Activated CD8-positive, alpha-beta memory T cell treated with anti-CD3 and anti-CD28 coated beads, Interleukin-2, amount 10 ng/mL, durations not matched to agents 7 days and 5 days (primary cell): ENCODE results near the gene IKBKG. TPM values are rescaled to one million over a fixed set of nuclear protein-coding genes. Genes with fewer than 3 reads are reported as not detected.
"Not testable (repeated sequence)": the region's sequence is repeated elsewhere in the genome, so short reads cannot be mapped to it uniquely, and the experiment has no call there.

Experiments used
- ATAC-seq: fragments of 150-1000 bp; cut with Tn5 transposase; one replicate; pipeline ENCODE4 v1.10.0; 2021; ENCODE audit warnings: moderate library complexity
- CTCF ChIA-PET: fragments of 350-600 bp; sonication (Branson Sonifier 250); formaldehyde crosslinking; loops from one replicate; lab custom pipeline; 2021; ENCODE audit warnings: antibody characterized with exemption; lab: Charles Lee
- DNase-seq: peaks from one replicate; pipeline ENCODE4 v3.0.0-alpha.2; 2020
- H3K27ac Mint-ChIP-seq: one replicate; pipeline ENCODE4 v1.8.0; 2021; ENCODE audit warnings: mild to moderate bottlenecking, mixed read lengths
- H3K27me3 Mint-ChIP-seq: one replicate; pipeline ENCODE4 v1.8.0; 2021; ENCODE audit warnings: mixed read lengths
- H3K36me3 Mint-ChIP-seq: one replicate; pipeline ENCODE4 v1.8.0; 2021; ENCODE audit warnings: mild to moderate bottlenecking, mixed read lengths
- H3K4me1 Mint-ChIP-seq: one replicate; pipeline ENCODE4 v1.8.0; 2021; ENCODE audit warnings: mixed read lengths
- H3K4me3 Mint-ChIP-seq: one replicate; pipeline ENCODE4 v1.8.0; 2021; ENCODE audit warnings: mild to moderate bottlenecking, moderate library complexity, mixed read lengths
- H3K9me3 Mint-ChIP-seq: one replicate; pipeline ENCODE4 v1.8.0; 2022; ENCODE audit warnings: low read depth, mixed read lengths
- total RNA-seq, 2 experiments: library from RNA; stranded (reverse); gene quantifications; one replicate each; pipeline ENCODE4 v1.2.3, GENCODE V29; 2021

The IKBKG gene
- total RNA-seq, 2 experiments from 2014 or later: 53.0 to 58.1 TPM

DNA sequence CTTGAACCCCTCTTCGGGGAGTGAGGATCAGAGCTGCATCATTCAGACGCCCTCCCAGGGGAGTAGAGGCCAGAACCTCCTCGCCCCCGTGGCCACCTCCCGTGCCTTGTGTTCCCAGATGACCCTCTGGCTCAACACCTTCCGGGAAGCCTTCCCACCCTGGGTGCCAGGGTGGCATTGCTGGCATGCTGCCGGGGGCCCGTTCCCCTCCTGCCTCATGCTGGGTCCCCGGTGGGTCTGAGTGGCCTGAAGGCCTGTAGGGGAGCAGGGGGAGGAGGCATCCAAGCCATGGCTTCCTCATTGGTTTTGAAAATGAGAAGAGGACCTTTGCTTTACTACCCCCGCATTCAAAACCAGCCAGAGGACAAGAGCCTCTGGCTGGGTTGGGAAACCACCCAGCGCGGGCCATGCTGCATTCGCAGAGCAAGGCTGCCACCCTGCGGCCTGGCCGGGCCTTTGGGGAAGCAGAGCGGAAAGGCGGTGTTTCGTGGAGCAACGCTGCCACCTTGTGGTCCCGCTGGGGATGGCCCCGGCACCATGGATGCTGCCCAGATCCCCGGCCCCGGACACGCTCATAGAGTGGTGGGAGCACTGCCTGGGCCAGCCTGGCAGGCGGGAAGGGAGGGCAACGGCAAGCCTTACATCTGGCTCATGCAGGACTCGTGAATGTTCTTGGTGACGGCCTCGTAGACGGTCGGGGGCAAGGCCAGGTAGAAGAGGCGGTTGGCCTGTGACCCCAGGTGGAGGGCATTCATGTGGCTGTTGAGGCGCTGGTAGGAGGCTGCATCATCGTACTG lies 12.7 kb upstream of the IKBKG start:
- DNase-seq (peak; percentile 90), ATAC-seq (peak; percentile 95)
- Mint-ChIP-seq H3K4me3 (no peak overlapping the region), H3K4me1 (peaks cover 19% of the 10 kb centered on the region), H3K9me3 (no peaks in the 10 kb centered on the region), H3K36me3 (peaks cover 9% of the 10 kb centered on the region), H3K27me3 (no peaks in the 10 kb centered on the region), H3K27ac (peak overlapping the region; percentile 59)
- CTCF ChIA-PET: interaction anchor here (0.9 to 1.9 kb wide), 3 partner anchors 123 to 161 kb away, joined by 3 to 7 read pairs (median 3); partner anchors contain the start of gene FLNA

DNA sequence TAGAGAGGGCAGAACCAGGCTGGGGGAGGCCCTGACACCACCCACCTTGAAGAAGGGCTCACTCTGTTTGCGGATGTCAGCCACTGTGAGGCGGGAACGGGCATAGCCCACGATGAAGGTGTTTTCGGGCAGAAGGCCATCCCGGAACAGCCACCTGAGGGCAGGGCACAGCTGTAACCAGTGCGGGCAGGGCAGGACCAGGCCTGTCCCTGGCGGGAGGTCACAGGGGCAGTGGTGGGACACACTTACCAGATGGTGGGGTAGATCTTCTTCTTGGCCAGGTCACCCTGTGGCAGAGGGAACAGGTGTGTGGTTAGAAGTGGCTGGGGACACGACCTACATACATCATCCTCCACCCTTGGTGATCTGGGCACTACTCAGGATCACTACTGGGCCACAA lies 11.5 kb upstream of the IKBKG start:
- no peaks in the 10 kb centered on the region for H3K27me3 Mint-ChIP-seq
- no peak overlapping the region for H3K4me3 Mint-ChIP-seq
- H3K36me3 Mint-ChIP-seq: peaks cover 14% of the 10 kb centered on the region
- CTCF ChIA-PET: interaction anchor here (0.9 to 2.4 kb wide), 2 partner anchors 9 to 162 kb away, joined by 3 to 10 read pairs; no protein-coding TSS in a partner anchor
- H3K9me3 Mint-ChIP-seq: no peaks in the 10 kb centered on the region
- peaks cover 23% of the 10 kb centered on the region for H3K4me1 Mint-ChIP-seq
- no peak for ATAC-seq
- no peak overlapping the region for H3K27ac Mint-ChIP-seq
- DNase-seq: no peak

- H3K4me1 Mint-ChIP-seq: peaks cover 48% of the 10 kb centered on the region
- H3K27ac Mint-ChIP-seq: peak overlapping the region; percentile 69
- H3K4me3 Mint-ChIP-seq: no peak overlapping the region
- DNase-seq: no peak
- H3K36me3 Mint-ChIP-seq: peaks cover 6% of the 10 kb centered on the region
- CTCF ChIA-PET: interaction anchor here (1.3 to 1.4 kb wide), 2 partner anchors 12 to 166 kb away, joined by 3 read pairs; no protein-coding TSS in a partner anchor
- H3K27me3 Mint-ChIP-seq: no peaks in the 10 kb centered on the region
- no peaks in the 10 kb centered on the region for H3K9me3 Mint-ChIP-seq
- no peak for ATAC-seq
These were observed 8.3 kb upstream of the IKBKG start for GRCh38 chrX:154539077-154539476.

DNA sequence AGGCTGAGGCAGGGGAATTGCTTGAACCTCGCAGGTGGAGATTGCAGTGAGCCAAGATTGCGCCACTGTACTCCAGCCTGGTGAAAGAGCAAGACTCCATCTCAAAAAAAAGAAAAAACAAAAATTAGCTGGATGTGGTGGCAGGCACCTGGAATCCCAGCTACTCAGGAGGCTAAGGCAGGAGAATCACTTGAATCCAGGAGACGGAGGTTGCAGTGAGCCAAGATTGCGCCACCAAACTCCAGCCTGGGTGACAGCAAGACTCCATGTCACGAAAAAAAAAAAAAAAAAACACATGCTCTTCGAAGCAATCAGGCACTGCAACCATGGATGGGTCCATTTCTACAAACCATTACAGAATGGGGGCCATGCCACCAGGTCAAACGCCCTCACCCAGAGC lies 7.1 kb upstream of the IKBKG start:
- H3K4me3 Mint-ChIP-seq, H3K9me3 Mint-ChIP-seq, H3K27ac Mint-ChIP-seq, H3K27me3 Mint-ChIP-seq, ATAC-seq, DNase-seq, CTCF ChIA-PET: not testable (repeated sequence)
- Mint-ChIP-seq H3K36me3 (peaks cover 10% of the 10 kb centered on the region), H3K4me1 (peaks cover 53% of the 10 kb centered on the region)

GRCh38 chrX:154540897-154541535 lies 6.4 kb upstream of the IKBKG start:
- CTCF ChIA-PET: interaction anchor here (1.0 kb wide), 1 partner anchor 177 kb away, joined by 3 read pairs; no protein-coding TSS in a partner anchor
- peak overlapping the region; percentile 66 for H3K27ac Mint-ChIP-seq

DNA sequence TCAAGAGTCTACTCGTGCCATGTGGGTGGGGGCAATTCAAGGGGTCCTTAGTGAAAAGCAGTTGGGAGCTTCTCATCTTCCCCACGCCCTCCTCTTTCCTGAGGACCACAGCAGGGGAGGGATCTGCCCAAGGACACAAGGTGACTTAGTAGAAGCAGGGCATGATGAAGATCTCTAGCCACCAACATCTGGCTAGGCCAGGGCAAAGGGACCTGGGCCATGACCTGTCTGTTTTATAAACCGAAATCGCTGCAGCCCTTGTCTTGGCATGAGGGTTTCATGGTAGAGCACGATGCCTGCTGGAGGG lies 5.9 kb upstream of the IKBKG start:
- ATAC-seq (no peak), DNase-seq (no peak)
- Mint-ChIP-seq H3K4me1 (peaks cover 62% of the 10 kb centered on the region), H3K36me3 (peaks cover 15% of the 10 kb centered on the region), H3K27ac (peak overlapping the region; percentile 57), H3K27me3 (no peaks in the 10 kb centered on the region), H3K9me3 (no peaks in the 10 kb centered on the region), H3K4me3 (no peak overlapping the region)
- CTCF ChIA-PET: interaction anchor here (1.0 kb wide), 1 partner anchor 177 kb away, joined by 3 read pairs; no protein-coding TSS in a partner anchor

More at GRCh38 chrX:154540897-154541535, 6.4 kb upstream of the IKBKG start:
- ATAC-seq: no peak
- Mint-ChIP-seq H3K4me1 (peaks cover 59% of the 10 kb centered on the region), H3K9me3 (no peaks in the 10 kb centered on the region), H3K4me3 (no peak overlapping the region), H3K27me3 (no peaks in the 10 kb centered on the region), H3K36me3 (peaks cover 12% of the 10 kb centered on the region)
- DNase-seq: no peak

DNA sequence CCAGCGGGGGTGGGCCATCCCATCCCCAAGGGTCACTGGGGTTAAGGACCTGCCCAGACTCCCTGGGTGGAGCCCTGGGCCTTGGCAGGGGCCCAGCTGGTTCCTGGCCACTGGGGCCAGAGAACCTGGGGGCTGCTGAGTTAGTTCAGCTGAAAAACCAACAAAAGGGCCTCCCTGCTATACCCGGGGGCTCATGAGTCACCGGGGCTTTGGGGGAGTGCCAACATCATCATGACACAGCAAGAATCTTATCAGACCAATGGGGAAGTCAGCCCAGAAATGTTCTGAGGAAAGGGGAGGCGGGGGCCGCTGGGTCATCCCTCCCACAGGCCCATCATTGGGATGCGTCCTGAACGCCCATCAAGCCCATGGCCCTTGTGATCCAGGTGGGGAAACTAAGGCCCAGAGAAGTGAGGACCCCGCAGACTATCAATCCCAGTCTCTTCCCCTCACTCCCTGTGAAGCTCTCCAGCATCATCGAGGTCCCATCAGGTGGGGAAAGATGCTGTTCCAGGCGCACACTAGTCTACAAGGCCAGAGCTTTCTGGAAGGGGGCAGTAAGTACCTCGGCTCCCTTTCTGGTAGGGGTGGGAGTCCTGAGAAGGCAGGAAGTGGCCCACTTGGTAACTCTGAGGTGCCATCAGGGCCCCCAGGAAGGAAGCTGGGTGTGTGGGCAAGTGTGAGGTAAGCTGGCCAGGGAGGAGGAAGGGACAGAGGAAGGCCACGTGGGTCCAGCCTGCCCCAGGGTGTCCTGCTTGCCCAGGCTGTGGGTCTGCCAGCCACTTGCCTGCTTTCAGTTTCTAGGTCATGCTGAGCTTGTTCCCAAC lies 5.3 kb upstream of the IKBKG start:
- H3K27me3 Mint-ChIP-seq: no peaks in the 10 kb centered on the region

GRCh38 chrX:154542723-154543424 lies 4.5 kb upstream of the IKBKG start:
- DNase-seq: peak; percentile 59
- Mint-ChIP-seq H3K36me3 (peaks cover 15% of the 10 kb centered on the region), H3K27me3 (no peaks in the 10 kb centered on the region), H3K27ac (peak overlapping the region; percentile 92), H3K4me3 (peak overlapping the region; percentile 71), H3K4me1 (peaks cover 59% of the 10 kb centered on the region), H3K9me3 (no peaks in the 10 kb centered on the region)
- CTCF ChIA-PET: interaction anchor here (1.7 kb wide), 1 partner anchor 170 kb away, joined by 8 read pairs; no protein-coding TSS in a partner anchor
- no peak for ATAC-seq

More for the DNA sequence above, 5.3 kb upstream of the IKBKG start:
- ATAC-seq: peak; percentile 13
- DNase-seq: peak; percentile 69
- peak overlapping the region; percentile 71 for H3K4me3 Mint-ChIP-seq
- no peaks in the 10 kb centered on the region for H3K9me3 Mint-ChIP-seq
- peaks cover 62% of the 10 kb centered on the region for H3K4me1 Mint-ChIP-seq
- H3K36me3 Mint-ChIP-seq: peaks cover 15% of the 10 kb centered on the region
- H3K27ac Mint-ChIP-seq: peak overlapping the region; percentile 92
- CTCF ChIA-PET: interaction anchor here (1.7 kb wide), 1 partner anchor 169 kb away, joined by 8 read pairs; no protein-coding TSS in a partner anchor

- DNase-seq (no peak), ATAC-seq (no peak)
- CTCF ChIA-PET: no interaction called here
- H3K36me3 Mint-ChIP-seq: peaks cover 25% of the 10 kb centered on the region
- no peaks in the 10 kb centered on the region for H3K9me3 Mint-ChIP-seq
- H3K27me3 Mint-ChIP-seq: no peaks in the 10 kb centered on the region
- H3K4me3 Mint-ChIP-seq: peak overlapping the region; percentile 99
- peaks cover 66% of the 10 kb centered on the region for H3K4me1 Mint-ChIP-seq
- H3K27ac Mint-ChIP-seq: peak overlapping the region; percentile 71
These were observed 1.6 kb upstream of the IKBKG start for GRCh38 chrX:154545673-154546274.

- peak within 1 kb of the TSS; percentile 99 for H3K4me3 Mint-ChIP-seq
- peak within 1 kb of the TSS; percentile 94 for H3K27ac Mint-ChIP-seq
- peaks cover 63% of the 10 kb centered on the region for H3K4me1 Mint-ChIP-seq
- DNase-seq: peak; percentile 85
- H3K9me3 Mint-ChIP-seq: no peaks in the 10 kb centered on the region
- H3K36me3 Mint-ChIP-seq: peaks cover 24% of the 10 kb centered on the region
- ATAC-seq: peak; percentile 59
- CTCF ChIA-PET: no interaction called here
- H3K27me3 Mint-ChIP-seq: no peaks in the 10 kb centered on the region
These were observed 821 bp upstream of the IKBKG start, which contains the start of gene G6PD for GRCh38 chrX:154546354-154547244. G6PD (minus strand) TSS chrX:154546846; CDS start chrX:154546155, 691 bp downstream.

GRCh38 chrX:154548028-154548316 lies 552 bp downstream of the IKBKG start:
- Mint-ChIP-seq H3K36me3 (peaks cover 31% of the 10 kb centered on the region), H3K4me1 (peaks cover 57% of the 10 kb centered on the region), H3K27me3 (no peaks in the 10 kb centered on the region), H3K27ac (peak overlapping the region; percentile 94), H3K9me3 (no peaks in the 10 kb centered on the region), H3K4me3 (peak overlapping the region; percentile 99)
- CTCF ChIA-PET: interaction anchor here (0.6 kb wide), 1 partner anchor 149 kb away, joined by 3 read pairs; the partner anchor contains the start of gene RPL10
- DNase-seq (no peak), ATAC-seq (no peak)
